HUDEP-2 (cell line): ENCODE measurements around the gene ALPK3.

Source experiments
- DNase-seq, 76 experiments: peaks; one replicate each; lab custom pipeline; 2025; ENCODE audit not compliant: unreplicated experiment in 76 of 76; lab: John Stamatoyannopoulos, UW

ALPK3 gene

GRCh38 chr15:84816694-84817465, at the start of gene ALPK3:
TSS of gene ALPK3 (plus strand) at chr15:84817356. CDS start at chr15:84817453, 97 bp downstream.
- no peak for DNase-seq

GRCh38 chr15:84772031-84772430, 45.1 kb upstream of the ALPK3 start:
- no peak for DNase-seq

GRCh38 chr15:84772467-84772866, 44.7 kb upstream of the ALPK3 start:
- no peak for DNase-seq

GRCh38 chr15:84773716-84774115, 43.4 kb upstream of the ALPK3 start:
- no peak for DNase-seq

- no peak for DNase-seq
Observed at GRCh38 chr15:84775867-84776449, 41.2 kb upstream of the ALPK3 start.

- no peak for DNase-seq
Observed at GRCh38 chr15:84778194-84778593, 39.0 kb upstream of the ALPK3 start.

- no peak for DNase-seq
Observed at GRCh38 chr15:84780492-84780891, 36.7 kb upstream of the ALPK3 start.

GRCh38 chr15:84781495-84781894, 35.7 kb upstream of the ALPK3 start:
- no peak for DNase-seq

- no peak for DNase-seq
Observed at GRCh38 chr15:84782346-84782745, 34.8 kb upstream of the ALPK3 start.

- DNase-seq = no peak
Observed at GRCh38 chr15:84783493-84784251, 33.5 kb upstream of the ALPK3 start.

GRCh38 chr15:84784262-84784661, 32.9 kb upstream of the ALPK3 start:
- peak in 3 of 76 experiments; percentile 6 to 15 (median 14) for DNase-seq

- peak in 27 of 76 experiments; percentile 3 to 46 (median 16) for DNase-seq
Observed at GRCh38 chr15:84785053-84785452, 32.1 kb upstream of the ALPK3 start.

- no peak for DNase-seq
Observed at GRCh38 chr15:84788500-84788899, 28.7 kb upstream of the ALPK3 start.

- no peak for DNase-seq
Observed at GRCh38 chr15:84789762-84790161, 27.4 kb upstream of the ALPK3 start.

- DNase-seq = no peak
Observed at GRCh38 chr15:84790676-84791075, 26.5 kb upstream of the ALPK3 start.

- no peak for DNase-seq
Observed at GRCh38 chr15:84791763-84792162, 25.4 kb upstream of the ALPK3 start.

- no peak for DNase-seq
Observed at GRCh38 chr15:84793431-84794161, 23.6 kb upstream of the ALPK3 start.

- DNase-seq = no peak
Observed at GRCh38 chr15:84794162-84794547, 23.0 kb upstream of the ALPK3 start.

GRCh38 chr15:84795186-84795585, 22.0 kb upstream of the ALPK3 start:
- no peak for DNase-seq

- no peak for DNase-seq
Observed at GRCh38 chr15:84797212-84797611, 19.9 kb upstream of the ALPK3 start.

GRCh38 chr15:84797801-84798200, 19.4 kb upstream of the ALPK3 start:
- no peak for DNase-seq
